Measurements from ENCODE around the gene TBC1D22A. TPM values are rescaled to one million over a fixed set of nuclear protein-coding genes. Genes with fewer than 3 reads are reported as not detected.

Gene TBC1D22A
- total and polyA plus RNA-seq, 2 donors (not counting 3 experiments of a cell fraction or from before 2014, with no cell fraction given) = 26.1 to 32.4 TPM

GRCh38 chr22:47163856-47164513, 401.5 kb downstream of the TBC1D22A start:
- CTCF ChIA-PET = interaction anchor here (2.1 kb wide), 1 partner anchor 319 kb away, joined by 4 read pairs; no protein-coding TSS in a partner anchor

More at GRCh38 chr22:47163856-47164513, 401.5 kb downstream of the TBC1D22A start:
- peaks cover 16% of the 10 kb centered on the region for H3K4me1 ChIP-seq (ENCODE audit: control insufficient read depth, extremely low read depth, insufficient read depth, low read length)
- H2AFZ ChIP-seq (ENCODE audit: low read depth, low read length) = no peak overlapping the region
- no peak overlapping the region for H3K4me3 ChIP-seq (replicated peaks in 1 of 3; ENCODE audit: insufficient read depth in 1 of 3, low read depth in 1 of 3, low read length in 3 of 3)
- H3K27ac ChIP-seq (ENCODE audit: insufficient read depth, low read depth, low read length) = peak overlapping the region; percentile 10
- H3K4me2 ChIP-seq (ENCODE audit: insufficient read depth, low read length) = no peak overlapping the region
- dilution Hi-C loops (cut with MboI; ENCODE audit: extremely low pct_ligation_motif_present, low sequenced_read_pairs) (no loop called here), intact Hi-C loops (cut with micrococcal nuclease) (loop anchor here (1.0 kb wide), 1 partner anchor 28 kb away; no protein-coding TSS in a partner anchor)
- H3K9me3 ChIP-seq (replicated peaks; ENCODE audit: control insufficient read depth, insufficient read depth, low read length) = no peaks in the 10 kb centered on the region
- POLR2A ChIA-PET = no interaction called here
- no peaks in the 10 kb centered on the region for H3K9me1 ChIP-seq (replicated peaks; ENCODE audit: control insufficient read depth, extremely low read depth, insufficient read depth, low read length)
- DNase-seq (ENCODE audit: low read depth, low spot score) (no peak), FAIRE-seq (no peak)
- no peaks in the 10 kb centered on the region for H3K36me3 ChIP-seq (ENCODE audit: control insufficient read depth in 2 of 2, extremely low read depth in 1 of 2, insufficient read depth in 2 of 2, low read length in 2 of 2)
- H3K79me2 ChIP-seq (ENCODE audit: control insufficient read depth, insufficient read depth, low read length) = no peaks in the 10 kb centered on the region
- no peak for TF ChIP-seq JUN (IDR thresholded peaks at IDR 0.05; ENCODE audit: borderline replicate concordance, insufficient read depth, insufficient read length, low read depth)
- TF ChIP-seq MYC (IDR thresholded peaks at IDR 0.05; ENCODE audit: low read depth, low read length) = no peak
- TF ChIP-seq EZH2 (IDR thresholded peaks at IDR 0.05; ENCODE audit: borderline replicate concordance, low read depth, low read length, severe bottlenecking) = no peak
- no peak for TF ChIP-seq GATA2 (IDR thresholded peaks at IDR 0.05; ENCODE audit: insufficient read depth, insufficient read length, low read depth, low read length)
- TF ChIP-seq MAX (IDR thresholded peaks at IDR 0.05; ENCODE audit: insufficient read depth, insufficient read length) = no peak
- TF ChIP-seq, protein P1, sequence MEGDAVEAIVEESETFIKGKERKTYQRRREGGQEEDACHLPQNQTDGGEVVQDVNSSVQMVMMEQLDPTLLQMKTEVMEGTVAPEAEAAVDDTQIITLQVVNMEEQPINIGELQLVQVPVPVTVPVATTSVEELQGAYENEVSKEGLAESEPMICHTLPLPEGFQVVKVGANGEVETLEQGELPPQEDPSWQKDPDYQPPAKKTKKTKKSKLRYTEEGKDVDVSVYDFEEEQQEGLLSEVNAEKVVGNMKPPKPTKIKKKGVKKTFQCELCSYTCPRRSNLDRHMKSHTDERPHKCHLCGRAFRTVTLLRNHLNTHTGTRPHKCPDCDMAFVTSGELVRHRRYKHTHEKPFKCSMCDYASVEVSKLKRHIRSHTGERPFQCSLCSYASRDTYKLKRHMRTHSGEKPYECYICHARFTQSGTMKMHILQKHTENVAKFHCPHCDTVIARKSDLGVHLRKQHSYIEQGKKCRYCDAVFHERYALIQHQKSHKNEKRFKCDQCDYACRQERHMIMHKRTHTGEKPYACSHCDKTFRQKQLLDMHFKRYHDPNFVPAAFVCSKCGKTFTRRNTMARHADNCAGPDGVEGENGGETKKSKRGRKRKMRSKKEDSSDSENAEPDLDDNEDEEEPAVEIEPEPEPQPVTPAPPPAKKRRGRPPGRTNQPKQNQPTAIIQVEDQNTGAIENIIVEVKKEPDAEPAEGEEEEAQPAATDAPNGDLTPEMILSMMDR (IDR thresholded peaks at IDR 0.05; ENCODE audit: extremely low read depth in 1 of 2, insufficient read depth in 1 of 2, low read depth in 1 of 2, low read length in 2 of 2) = no peak
- no peak for TF ChIP-seq POLR2A (IDR thresholded peaks at IDR 0.05; ENCODE audit: low read depth, low read length)
- TF ChIP-seq POLR2AphosphoS5 (IDR thresholded peaks at IDR 0.05; ENCODE audit: insufficient read depth, low read depth, low read length) = no peak
- no peak for TF ChIP-seq FOS (IDR thresholded peaks at IDR 0.05; ENCODE audit: borderline replicate concordance, insufficient read depth, low read length)
- BruUV-seq (replicated peaks) = no TSS peak
- H3K27me3 ChIP-seq (ENCODE audit: control insufficient read depth in 2 of 2, insufficient read depth in 2 of 2, low read length in 2 of 2) = no peaks in the 10 kb centered on the region
- no peaks in the 10 kb centered on the region for H4K20me1 ChIP-seq (replicated peaks; ENCODE audit: control insufficient read depth, extremely low read depth, insufficient read depth, low read length)
- no peak overlapping the region for H3K9ac ChIP-seq (replicated peaks; ENCODE audit: extremely low read depth, insufficient read depth, low read length)
